HEK293T (cell line): Measurements from ENCODE around the gene REXO4.

Source experiments
- ARNT ChIP-seq: fragments of 450-650 bp; IDR thresholded peaks from 2 replicates; pipeline ENCODE4 v1.6.1; 2017; ENCODE audit warnings: mild to moderate bottlenecking
- BHLHE40 ChIP-seq: fragments of 450-650 bp; IDR thresholded peaks from 2 replicates; pipeline ENCODE4 v1.6.1; 2016; ENCODE audit warnings: mild to moderate bottlenecking, moderate library complexity, borderline replicate concordance
- CTBP1 ChIP-seq: fragments of 450-650 bp; IDR thresholded peaks from 2 replicates; pipeline ENCODE4 v1.6.1; 2016; ENCODE audit warnings: borderline replicate concordance
- ELF4 ChIP-seq: fragments of 450-650 bp; IDR thresholded peaks from 2 replicates; pipeline ENCODE4 v1.6.1; 2017; ENCODE audit warnings: antibody characterized with exemption
- FOXA1 ChIP-seq: fragments of 450-650 bp; IDR thresholded peaks from 2 replicates; pipeline ENCODE4 v1.6.1; 2016; ENCODE audit warnings: mild to moderate bottlenecking
- FOXK2 ChIP-seq: fragments of 450-650 bp; IDR thresholded peaks from 2 replicates; pipeline ENCODE4 v1.6.1; 2016; ENCODE audit warnings: mild to moderate bottlenecking
- FOXM1 ChIP-seq: fragments of 450-650 bp; IDR thresholded peaks from 2 replicates; pipeline ENCODE4 v1.6.1; 2017; ENCODE audit warnings: mild to moderate bottlenecking, borderline replicate concordance
- L3MBTL2 ChIP-seq: fragments of 450-650 bp; conservative IDR thresholded peaks from 2 replicates; pipeline ENCODE4 v1.6.1; 2016; ENCODE audit warnings: mild to moderate bottlenecking
- LEF1 ChIP-seq: fragments of 450-650 bp; IDR thresholded peaks from 2 replicates; pipeline ENCODE4 v1.6.1; 2017; ENCODE audit warnings: mild to moderate bottlenecking, borderline replicate concordance
- NFRKB ChIP-seq: fragments of 450-650 bp; IDR thresholded peaks from 2 replicates; pipeline ENCODE4 v1.6.1; 2016; ENCODE audit warnings: mild to moderate bottlenecking, moderate library complexity
- SP1 ChIP-seq: fragments of 450-650 bp; IDR thresholded peaks from 2 replicates; pipeline ENCODE4 v1.6.1; 2017
- SUZ12 ChIP-seq: fragments of 450-650 bp; IDR thresholded peaks from 2 replicates; pipeline ENCODE4 v1.6.1; 2016; ENCODE audit warnings: mild to moderate bottlenecking
- TARDBP ChIP-seq: fragments of 450-650 bp; IDR thresholded peaks from 2 replicates; pipeline ENCODE4 v1.6.1; 2016
- TF ChIP-seq, protein P1 (sequence below): fragments of 450-650 bp; IDR thresholded peaks from 2 replicates; pipeline ENCODE4 v1.6.1; 2016

DNA sequence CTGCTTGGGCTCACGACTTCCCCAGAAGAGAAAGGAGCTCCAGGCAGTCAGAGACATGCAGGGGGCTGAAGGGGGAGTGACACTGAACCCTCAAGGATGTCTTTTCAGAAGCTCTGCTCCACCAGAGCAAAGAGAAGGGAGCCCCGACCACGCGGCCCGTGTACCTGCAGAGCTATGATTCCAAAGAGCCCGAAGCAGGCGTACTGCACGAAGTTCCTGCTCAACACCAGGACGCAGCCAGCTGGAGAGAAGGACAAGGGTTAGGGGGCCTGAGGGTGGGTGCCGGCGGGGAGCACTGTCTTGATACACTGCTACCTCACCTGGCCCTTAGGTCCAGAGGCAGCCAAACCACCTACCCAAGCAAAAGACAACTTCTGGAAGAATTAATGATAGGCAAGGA, 51.4 kb downstream of the REXO4 start:
- no peak for TF ChIP-seq SUZ12
- TF ChIP-seq ELF4 = no peak
- TF ChIP-seq SP1 = no peak
- TF ChIP-seq BHLHE40 = no peak
- TF ChIP-seq FOXM1 = no peak
- no peak for TF ChIP-seq FOXK2
- TF ChIP-seq L3MBTL2 = no peak
- no peak for TF ChIP-seq CTBP1
- TF ChIP-seq FOXA1 = no peak
- no peak for TF ChIP-seq ARNT
- TF ChIP-seq, protein P1, sequence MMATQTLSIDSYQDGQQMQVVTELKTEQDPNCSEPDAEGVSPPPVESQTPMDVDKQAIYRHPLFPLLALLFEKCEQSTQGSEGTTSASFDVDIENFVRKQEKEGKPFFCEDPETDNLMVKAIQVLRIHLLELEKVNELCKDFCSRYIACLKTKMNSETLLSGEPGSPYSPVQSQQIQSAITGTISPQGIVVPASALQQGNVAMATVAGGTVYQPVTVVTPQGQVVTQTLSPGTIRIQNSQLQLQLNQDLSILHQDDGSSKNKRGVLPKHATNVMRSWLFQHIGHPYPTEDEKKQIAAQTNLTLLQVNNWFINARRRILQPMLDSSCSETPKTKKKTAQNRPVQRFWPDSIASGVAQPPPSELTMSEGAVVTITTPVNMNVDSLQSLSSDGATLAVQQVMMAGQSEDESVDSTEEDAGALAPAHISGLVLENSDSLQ = no peak
- no peak for TF ChIP-seq TARDBP
- TF ChIP-seq NFRKB = no peak
- no peak for TF ChIP-seq LEF1
